OCI-LY3 (cell line): ENCODE measurements around the gene ODAD2.

ENCODE experiments used
- H2AFZ ChIP-seq: fragments of 200-600, 300-600 bp; shearing (Covaris generic); 2 replicates; pipeline ENCODE4 v1.6.0; 2014; ENCODE audit warnings: antibody characterized with exemption, low read depth, low read length
- H3K27ac ChIP-seq: fragments of 200-600, 300-600 bp; sonication (generic); 2 replicates; pipeline ENCODE4 v1.5.1; 2014; ENCODE audit warnings: mild to moderate bottlenecking, low read length, moderate library complexity, mixed read lengths
- H3K27me3 ChIP-seq: fragments of 200-600, 300-600 bp; sonication (generic); 2 replicates; pipeline ENCODE4 v1.6.1; 2014; ENCODE audit warnings: low read depth, low read length, mixed read lengths
- H3K36me3 ChIP-seq: fragments of 200-600, 300-600 bp; sonication (generic); replicated peaks from 2 replicates; pipeline ENCODE3; 2014; ENCODE audit warnings: low read depth, low read length, mixed read lengths
- H3K4me1 ChIP-seq: fragments of 300-600, 200-600 bp; sonication (generic); 2 replicates; pipeline ENCODE4 v1.6.1; 2014; ENCODE audit warnings: low read length, mixed read lengths
- H3K4me2 ChIP-seq: fragments of 200-600, 300-600 bp; sonication (generic); 2 replicates; pipeline ENCODE4 v1.6.1; 2014; ENCODE audit warnings: low read length, mixed read lengths
- H3K4me3 ChIP-seq: fragments of 300-600, 200-600 bp; sonication (generic); 2 replicates; pipeline ENCODE4 v1.5.1; 2014; ENCODE audit warnings: antibody characterized with exemption, mild to moderate bottlenecking, low read length, moderate library complexity
- H3K79me2 ChIP-seq: fragments of 300-600, 200-600 bp; shearing (Covaris generic); 2 replicates; pipeline ENCODE4 v1.6.1; 2014; ENCODE audit warnings: mild to moderate bottlenecking, low read length, mixed read lengths
- H3K9ac ChIP-seq: fragments of 300-600, 200-600 bp; shearing (Covaris generic); 2 replicates; pipeline ENCODE4 v1.6.0; 2014; ENCODE audit warnings: mild to moderate bottlenecking, low read length, moderate library complexity
- H3K9me3 ChIP-seq: fragments of 200-600, 300-600 bp; shearing (Covaris generic); 2 replicates; pipeline ENCODE4 v1.6.1; 2014; ENCODE audit warnings: low read length, mixed read lengths; ENCODE audit not compliant: insufficient read depth
- H4K20me1 ChIP-seq: fragments of 200-600, 300-600 bp; sonication (generic); 2 replicates; pipeline ENCODE4 v1.6.1; 2016; ENCODE audit warnings: low read length, mixed read lengths; ENCODE audit not compliant: insufficient read depth
- EZH2phosphoT487 ChIP-seq: fragments of 200-600 bp; shearing (Covaris generic); IDR thresholded peaks from 2 replicates; pipeline ENCODE4 v1.6.1; 2018; ENCODE audit warnings: antibody characterized with exemption, mixed run types, low read depth
- TF ChIP-seq, protein P1 (sequence below): fragments of 200-600, 300-600 bp; sonication (generic); IDR thresholded peaks from 2 replicates; pipeline ENCODE4 v1.5.1; 2014; ENCODE audit warnings: antibody characterized with exemption, low read length, low read depth

ODAD2 gene

GRCh38 chr10:27948186-27948585 lies 50.7 kb downstream of the ODAD2 start:
- Histone ChIP-seq H3K9me3 (no peaks in the 10 kb centered on the region), H3K4me1 (no peaks in the 10 kb centered on the region), H3K36me3 (no peaks in the 10 kb centered on the region), H3K4me2 (no peak overlapping the region), H4K20me1 (no peaks in the 10 kb centered on the region), H3K27ac (no peak overlapping the region), H3K79me2 (no peaks in the 10 kb centered on the region), H3K27me3 (no peaks in the 10 kb centered on the region), H2AFZ (no peak overlapping the region), H3K4me3 (no peak overlapping the region), H3K9ac (no peak overlapping the region)
- no peak for TF ChIP-seq EZH2phosphoT487
- TF ChIP-seq, protein P1, sequence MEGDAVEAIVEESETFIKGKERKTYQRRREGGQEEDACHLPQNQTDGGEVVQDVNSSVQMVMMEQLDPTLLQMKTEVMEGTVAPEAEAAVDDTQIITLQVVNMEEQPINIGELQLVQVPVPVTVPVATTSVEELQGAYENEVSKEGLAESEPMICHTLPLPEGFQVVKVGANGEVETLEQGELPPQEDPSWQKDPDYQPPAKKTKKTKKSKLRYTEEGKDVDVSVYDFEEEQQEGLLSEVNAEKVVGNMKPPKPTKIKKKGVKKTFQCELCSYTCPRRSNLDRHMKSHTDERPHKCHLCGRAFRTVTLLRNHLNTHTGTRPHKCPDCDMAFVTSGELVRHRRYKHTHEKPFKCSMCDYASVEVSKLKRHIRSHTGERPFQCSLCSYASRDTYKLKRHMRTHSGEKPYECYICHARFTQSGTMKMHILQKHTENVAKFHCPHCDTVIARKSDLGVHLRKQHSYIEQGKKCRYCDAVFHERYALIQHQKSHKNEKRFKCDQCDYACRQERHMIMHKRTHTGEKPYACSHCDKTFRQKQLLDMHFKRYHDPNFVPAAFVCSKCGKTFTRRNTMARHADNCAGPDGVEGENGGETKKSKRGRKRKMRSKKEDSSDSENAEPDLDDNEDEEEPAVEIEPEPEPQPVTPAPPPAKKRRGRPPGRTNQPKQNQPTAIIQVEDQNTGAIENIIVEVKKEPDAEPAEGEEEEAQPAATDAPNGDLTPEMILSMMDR, result no peak

GRCh38 chr10:27947540-27947939 lies 51.3 kb downstream of the ODAD2 start:
- Histone ChIP-seq H3K9ac (no peak overlapping the region), H3K27me3 (no peaks in the 10 kb centered on the region), H3K4me2 (no peak overlapping the region), H3K4me1 (no peaks in the 10 kb centered on the region), H3K9me3 (no peaks in the 10 kb centered on the region), H3K4me3 (no peak overlapping the region), H3K27ac (no peak overlapping the region), H2AFZ (no peak overlapping the region), H3K79me2 (no peaks in the 10 kb centered on the region), H3K36me3 (no peaks in the 10 kb centered on the region), H4K20me1 (no peaks in the 10 kb centered on the region)
- TF ChIP-seq, protein P1, result no peak
- no peak for TF ChIP-seq EZH2phosphoT487

DNA sequence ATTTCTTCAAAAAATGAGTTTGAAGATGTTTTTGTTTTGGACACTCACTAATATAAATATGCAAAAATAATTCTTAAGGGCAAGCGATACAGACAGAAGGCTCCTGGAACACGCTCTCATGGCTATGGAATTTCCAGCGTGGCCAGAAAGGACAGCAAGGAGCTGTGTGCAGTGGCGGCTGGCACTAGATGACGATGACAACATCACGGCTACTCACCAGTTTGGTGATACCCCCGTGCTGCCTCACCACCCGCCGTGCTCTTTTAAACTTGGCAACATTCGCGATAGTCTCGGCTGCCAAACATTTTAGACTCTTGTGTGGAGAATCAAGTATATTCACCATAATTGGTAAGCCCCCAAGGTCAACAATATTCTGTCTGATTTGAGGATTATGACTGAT lies 54.9 kb downstream of the ODAD2 start:
- no peaks in the 10 kb centered on the region for H3K4me1 ChIP-seq
- H3K9ac ChIP-seq, result no peak overlapping the region
- TF ChIP-seq, protein P1, result no peak
- TF ChIP-seq EZH2phosphoT487, result no peak
- no peaks in the 10 kb centered on the region for H3K36me3 ChIP-seq
- no peak overlapping the region for H2AFZ ChIP-seq
- no peak overlapping the region for H3K4me3 ChIP-seq
- no peaks in the 10 kb centered on the region for H3K27me3 ChIP-seq
- no peaks in the 10 kb centered on the region for H3K9me3 ChIP-seq
- no peaks in the 10 kb centered on the region for H4K20me1 ChIP-seq
- no peaks in the 10 kb centered on the region for H3K79me2 ChIP-seq
- no peak overlapping the region for H3K4me2 ChIP-seq
- H3K27ac ChIP-seq, result no peak overlapping the region

- Histone ChIP-seq H3K36me3 (no peaks in the 10 kb centered on the region), H3K4me2 (no peak overlapping the region), H3K27ac (no peak overlapping the region), H3K27me3 (no peaks in the 10 kb centered on the region), H3K4me1 (no peaks in the 10 kb centered on the region), H2AFZ (no peak overlapping the region), H3K9me3 (no peaks in the 10 kb centered on the region), H3K4me3 (no peak overlapping the region), H3K9ac (no peak overlapping the region), H4K20me1 (no peaks in the 10 kb centered on the region), H3K79me2 (no peaks in the 10 kb centered on the region)
- TF ChIP-seq, protein P1, result no peak
- no peak for TF ChIP-seq EZH2phosphoT487
Measured at GRCh38 chr10:27914888-27915287, 84.0 kb downstream of the ODAD2 start.
